GM18951 (cell line): ENCODE measurements around the gene C15orf40.
"Not testable (repeated sequence)": the region's sequence is repeated elsewhere in the genome, so short reads cannot be mapped to it uniquely, and the experiment has no call there.

Source experiments
- POLR2A ChIP-seq: IDR thresholded peaks from 4 replicates; pipeline ENCODE4 v1.6.1; 2011; ENCODE audit warnings: mild to moderate bottlenecking; ENCODE audit not compliant: insufficient read length, insufficient read depth; ENCODE audit errors: extremely low read depth
- in situ Hi-C: fragments of 300-500 bp; cut with MboI; formaldehyde crosslinking; loops from one replicate; pipeline ENCODE4 v1.12.0; 2022; ENCODE audit warnings: low sequenced_read_pairs, mixed read lengths, inconsistent platforms; ENCODE audit not compliant: unreplicated experiment

C15orf40 gene

DNA sequence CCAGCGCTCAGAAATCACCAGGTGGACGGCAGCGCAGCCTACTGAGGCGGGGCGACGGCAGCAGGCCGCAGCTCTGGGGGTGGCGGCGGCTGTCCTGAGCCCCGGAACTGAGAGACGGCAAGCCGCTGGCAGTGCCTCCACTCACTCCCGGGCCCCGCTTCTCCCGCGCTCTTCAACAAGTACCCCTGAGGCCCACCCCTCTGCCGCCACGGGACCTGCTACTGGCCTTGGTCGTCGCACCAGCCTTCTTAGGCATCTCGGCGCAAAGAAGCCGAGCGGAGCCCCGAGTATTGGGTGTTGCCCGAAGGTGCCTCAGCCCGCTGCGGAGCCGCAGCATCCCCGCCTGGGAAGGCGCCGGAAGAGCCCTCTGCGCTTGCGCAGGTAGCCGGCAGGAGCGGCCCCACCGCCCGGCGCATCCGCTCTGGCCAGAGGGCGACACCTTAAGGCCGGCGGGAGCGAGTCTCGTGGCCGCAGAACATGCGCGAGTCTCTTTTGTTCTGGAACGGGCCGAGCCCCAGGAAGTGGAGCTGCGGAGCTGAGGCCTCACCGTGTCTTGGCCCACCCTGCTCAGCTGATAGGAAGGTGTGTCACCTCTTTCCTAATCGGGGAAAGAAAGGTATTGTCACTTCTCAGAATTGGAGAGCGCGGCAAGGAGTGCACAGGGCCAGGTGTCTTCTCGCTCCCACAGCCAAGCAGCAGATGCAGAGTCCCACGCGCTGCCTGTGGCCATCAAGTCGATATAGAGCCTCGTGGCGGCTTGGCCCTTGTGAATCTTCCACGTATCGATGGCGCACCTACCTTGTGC, at the start of gene C15orf40:
TSS of gene C15orf40 (minus strand) at position 369 of the 805 bp plus-strand sequence. CDS start at position 337, 32 bp downstream.
- in situ Hi-C loops = no loop called here
- peak; percentile 92 for TF ChIP-seq POLR2A

DNA sequence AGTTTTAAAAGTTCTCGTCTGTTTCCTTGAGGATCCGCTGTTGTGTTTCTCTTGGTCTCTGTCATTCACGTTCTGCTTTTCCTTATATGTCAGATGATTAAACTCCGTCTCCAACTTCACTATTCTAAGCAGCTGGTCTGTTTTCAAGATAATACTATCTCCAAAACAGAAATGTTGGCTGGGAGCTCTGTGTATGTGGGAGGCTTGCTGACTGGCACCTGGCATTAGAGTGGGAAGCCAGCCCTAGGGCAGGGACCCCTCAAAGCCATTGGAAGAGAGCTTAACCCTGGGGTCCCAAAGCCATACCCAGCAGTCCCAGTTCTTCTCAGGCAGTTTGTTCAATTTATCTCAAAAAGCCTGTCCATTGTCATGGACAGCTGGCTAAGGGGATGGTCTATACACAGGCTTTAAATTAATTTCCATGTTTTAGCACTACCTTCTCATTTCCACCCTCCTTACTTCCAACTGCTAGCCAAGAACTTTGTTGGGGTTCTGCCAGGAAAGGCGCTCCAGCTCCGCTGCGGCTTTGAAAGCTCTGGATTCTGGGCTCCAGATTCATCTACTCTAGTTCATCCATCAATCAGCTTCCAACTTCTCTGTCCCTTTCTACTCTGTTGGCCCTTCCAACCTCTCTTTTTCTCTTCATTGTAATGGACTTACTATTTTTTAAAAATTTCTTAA, 46.4 kb upstream of the C15orf40 start:
- no peak for TF ChIP-seq POLR2A
- in situ Hi-C loops = no loop called here

DNA sequence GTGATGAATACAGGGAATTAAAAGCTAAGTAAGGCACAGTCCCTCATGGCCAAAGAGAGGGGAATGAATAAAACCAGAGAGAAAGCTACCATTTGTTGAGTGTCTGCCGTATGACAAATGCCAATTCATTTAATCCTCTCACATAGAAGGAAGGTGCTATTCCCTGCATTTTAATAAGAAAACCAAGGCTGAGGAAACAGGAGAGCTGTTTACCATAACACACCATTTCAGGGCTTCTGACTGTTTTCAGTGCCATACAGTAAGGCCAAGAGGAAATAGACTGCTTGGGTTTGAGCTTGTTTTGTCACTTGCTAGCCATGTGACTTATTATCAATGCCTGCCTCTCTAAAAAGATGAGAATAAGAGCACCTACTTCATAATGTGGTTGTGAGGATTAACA, 45.6 kb upstream of the C15orf40 start:
- TF ChIP-seq POLR2A = no peak
- in situ Hi-C loops = no loop called here

DNA sequence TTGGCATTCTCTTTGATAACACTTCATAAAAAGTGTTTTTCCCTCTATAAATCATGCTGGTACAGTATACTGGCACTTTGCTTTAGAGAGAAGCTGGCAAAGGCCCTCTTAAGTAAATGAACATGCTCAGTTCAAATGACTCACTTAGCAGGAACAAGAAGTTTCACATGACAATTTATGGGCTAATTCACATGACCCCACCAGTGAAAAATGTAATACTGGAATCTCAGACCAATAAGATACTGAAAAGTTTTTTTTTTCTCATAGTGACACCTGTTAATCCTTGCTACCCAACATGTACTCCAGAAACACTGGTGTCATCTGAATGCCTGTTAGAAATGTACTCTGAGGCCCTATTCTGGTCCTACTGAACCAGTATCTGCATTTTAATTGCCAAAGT, 41.7 kb upstream of the C15orf40 start:
- in situ Hi-C loops = no loop called here
- no peak for TF ChIP-seq POLR2A

DNA sequence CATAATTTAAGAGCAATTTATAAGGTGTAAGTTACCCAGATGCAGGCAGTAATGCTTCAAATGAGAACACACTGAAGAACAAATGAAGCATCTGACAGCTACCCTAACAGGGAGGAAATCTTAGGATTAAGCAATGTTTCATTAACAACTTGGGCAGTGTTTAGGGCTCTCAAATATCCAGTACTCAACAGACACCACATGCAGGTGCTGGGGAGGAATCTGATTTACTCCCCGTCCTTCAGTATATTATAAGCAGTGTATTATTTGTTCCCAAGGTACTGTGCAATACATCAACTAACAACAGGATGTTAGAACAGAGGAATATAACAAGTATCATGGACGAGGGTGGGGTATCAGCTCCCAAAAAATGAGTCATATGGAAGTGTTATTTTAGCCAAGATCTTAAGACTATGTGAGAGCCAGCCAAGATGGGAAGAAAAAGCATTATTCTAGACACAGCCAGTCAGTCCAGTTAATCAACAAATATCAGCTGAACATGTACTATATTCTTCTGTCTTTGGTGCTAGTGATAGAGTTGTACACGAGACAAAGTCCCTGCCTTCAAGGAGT, 35.2 kb upstream of the C15orf40 start:
- TF ChIP-seq POLR2A = no peak
- in situ Hi-C loops = no loop called here

DNA sequence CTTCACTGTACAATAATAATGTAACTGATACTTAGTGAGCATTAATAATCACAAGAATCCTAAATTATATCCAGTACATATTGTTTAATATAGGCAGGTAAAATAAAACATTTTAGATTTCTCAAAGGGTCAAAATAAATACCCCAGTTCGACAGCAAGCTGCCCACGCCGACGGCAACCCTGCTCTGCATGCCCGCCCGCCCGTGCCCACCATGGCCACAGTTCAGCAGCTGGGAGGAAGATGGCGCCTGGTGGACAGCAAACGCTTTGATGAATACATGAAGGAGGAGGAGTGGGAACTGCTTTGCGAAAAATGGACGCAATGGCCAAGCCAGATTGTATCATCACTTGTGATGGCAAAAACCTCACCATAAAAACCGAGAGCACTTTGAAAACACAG, 32.7 kb upstream of the C15orf40 start:
- in situ Hi-C loops = no loop called here
- TF ChIP-seq POLR2A = no peak

DNA sequence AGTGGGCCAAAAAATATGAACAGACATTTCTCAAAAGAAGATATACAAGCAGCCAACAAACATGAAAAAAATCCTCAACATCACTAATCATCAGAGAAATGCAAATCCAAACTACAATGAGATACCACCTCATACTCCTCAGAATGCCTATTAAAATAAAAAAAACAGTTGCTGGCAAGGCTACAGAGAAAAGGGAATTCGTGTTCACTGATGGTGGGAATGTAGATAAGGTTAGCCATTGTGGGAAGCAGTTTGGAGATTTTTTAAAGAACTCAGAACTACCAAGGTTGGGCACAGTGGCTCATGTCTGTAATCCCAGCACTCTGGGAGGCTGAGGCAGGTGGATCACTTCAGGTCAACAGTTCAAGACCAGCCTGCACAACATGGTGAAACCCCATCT, 27.8 kb upstream of the C15orf40 start:
- no peak for TF ChIP-seq POLR2A
- in situ Hi-C loops = no loop called here

DNA sequence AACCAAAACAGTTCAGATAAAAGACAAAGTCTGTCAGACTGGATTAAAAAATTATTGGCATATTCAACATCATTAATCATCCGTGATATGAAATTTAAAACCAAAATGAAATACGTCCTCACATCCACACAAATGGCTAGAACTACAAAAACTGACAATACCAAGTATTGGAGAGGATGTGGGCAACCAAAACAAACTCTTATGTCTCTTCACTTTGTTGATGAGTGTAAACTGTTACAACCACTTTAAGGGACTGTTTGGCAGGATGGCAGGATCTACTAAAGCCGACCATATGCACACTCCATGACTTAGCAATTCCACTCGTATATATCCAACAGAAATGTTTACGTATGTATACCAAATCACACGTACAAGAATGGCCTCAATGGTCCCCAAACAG, 24.8 kb upstream of the C15orf40 start:
- in situ Hi-C loops = no loop called here
- TF ChIP-seq POLR2A = no peak

DNA sequence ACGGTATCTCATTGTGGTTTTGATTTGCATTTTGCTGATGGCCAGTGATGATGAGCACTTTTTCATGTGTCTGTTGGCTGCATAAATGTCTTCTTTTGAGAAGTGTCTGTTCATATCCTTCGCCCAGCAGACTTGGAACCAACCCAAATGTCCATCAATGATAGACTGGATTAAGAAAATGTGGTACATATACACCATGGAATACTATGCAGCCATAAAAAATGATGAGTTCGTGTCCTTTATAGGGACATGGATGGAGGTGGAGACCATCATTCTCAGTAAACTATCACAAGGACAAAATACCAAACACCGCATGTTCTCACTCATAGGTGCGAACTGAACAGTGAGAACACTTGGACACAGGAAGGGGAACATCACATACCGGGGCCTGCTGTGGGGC, 19.8 kb upstream of the C15orf40 start:
- in situ Hi-C loops = not testable (repeated sequence)

DNA sequence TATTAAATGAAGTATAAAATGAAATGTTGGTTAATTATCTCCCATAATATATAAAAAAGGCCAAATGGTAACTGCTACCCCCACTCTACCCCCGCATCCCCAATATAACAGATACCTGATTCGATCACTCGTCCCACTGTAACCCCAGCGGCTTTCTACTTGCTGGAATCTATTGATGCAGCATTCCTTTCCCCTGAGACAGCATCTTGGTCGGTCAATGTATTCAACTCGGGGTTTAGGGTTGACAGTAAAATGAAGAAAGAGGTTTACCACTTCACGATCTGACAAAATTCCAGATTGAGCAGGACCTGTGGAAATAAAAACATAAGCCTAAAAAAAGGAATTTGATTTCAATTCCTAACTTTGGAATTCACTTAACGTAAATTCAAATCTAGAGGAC, 18.6 kb upstream of the C15orf40 start:
- TF ChIP-seq POLR2A = no peak
- in situ Hi-C loops = no loop called here

DNA sequence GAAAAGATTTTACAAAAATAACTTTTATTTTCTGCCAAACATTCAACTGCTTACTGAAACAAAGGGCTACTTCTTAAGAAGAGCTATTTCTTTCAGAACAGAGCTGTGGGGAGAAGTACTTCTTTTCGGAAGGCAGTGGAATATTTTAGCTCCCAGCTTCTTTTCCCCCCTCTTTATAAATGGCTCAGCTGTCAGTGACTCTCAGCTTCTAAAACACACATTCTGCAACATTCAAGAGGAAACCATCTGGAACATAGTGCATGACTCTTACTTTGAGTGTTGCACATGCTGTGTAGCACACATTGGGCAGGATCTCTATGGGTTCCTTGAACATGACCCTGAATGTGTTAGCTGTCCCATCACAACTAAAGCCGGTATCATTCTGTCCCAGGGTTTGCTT, 7.0 kb upstream of the C15orf40 start:
- no peak for TF ChIP-seq POLR2A
- in situ Hi-C loops = no loop called here

DNA sequence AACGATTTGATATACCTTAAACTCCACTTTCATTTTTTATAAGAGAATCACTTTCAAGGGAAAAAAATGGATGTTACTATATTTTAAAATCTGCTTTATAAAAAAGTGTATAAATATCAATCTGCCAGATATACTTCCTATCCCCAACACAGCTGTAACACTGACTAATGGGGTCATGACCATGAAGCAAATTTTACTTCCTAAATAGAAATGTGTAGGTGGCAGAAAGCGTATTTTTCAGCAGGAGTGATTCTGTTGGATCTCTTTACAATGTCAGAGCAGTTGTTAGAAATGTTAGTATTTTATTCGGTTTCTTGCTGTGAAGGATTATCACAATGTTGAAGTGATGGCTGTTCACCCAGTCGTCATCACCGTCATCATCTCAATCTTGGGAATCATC, 5.5 kb upstream of the C15orf40 start:
- in situ Hi-C loops = no loop called here
- TF ChIP-seq POLR2A = no peak

DNA sequence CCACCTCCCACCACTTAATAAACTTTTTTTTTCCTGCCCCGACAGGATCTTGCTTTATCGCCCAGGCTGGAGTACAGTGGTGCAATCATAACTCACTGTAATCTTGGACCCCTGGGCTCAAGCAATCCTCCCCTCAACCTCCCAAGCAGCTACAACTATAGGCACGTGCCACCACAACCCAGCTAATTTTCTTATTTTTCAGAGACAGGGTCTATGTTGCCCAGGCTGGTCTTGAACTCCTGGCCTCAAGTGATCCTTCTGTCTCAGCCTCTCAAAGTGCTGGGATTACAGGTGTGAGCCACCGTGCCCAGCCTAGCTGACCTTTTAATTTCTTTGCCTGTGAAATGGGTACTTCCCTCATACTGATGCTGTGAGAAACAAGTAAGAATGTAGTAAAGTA, 3.9 kb upstream of the C15orf40 start:
- in situ Hi-C loops = no loop called here
- TF ChIP-seq POLR2A = no peak

DNA sequence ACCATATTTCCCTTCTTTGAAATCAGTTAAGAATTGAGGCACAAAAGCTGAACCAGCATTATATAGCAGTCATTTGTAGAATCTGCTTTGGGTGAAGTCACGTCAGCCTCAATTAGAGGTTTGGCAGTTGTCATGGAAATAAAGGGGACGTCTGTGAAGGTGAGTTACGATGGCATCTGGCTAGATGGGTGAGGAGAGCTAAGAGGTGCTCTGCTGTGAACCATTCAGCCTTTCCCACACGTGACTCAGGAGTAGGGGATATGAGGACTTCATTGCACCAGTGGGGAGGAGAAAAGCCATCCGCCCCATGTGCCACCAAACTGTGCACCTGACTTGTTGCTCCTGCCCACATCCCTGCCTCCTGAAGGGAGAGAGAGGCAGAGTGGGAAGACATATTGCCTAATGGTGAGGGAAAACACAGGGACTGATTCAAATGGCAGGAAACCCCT, 2.8 kb upstream of the C15orf40 start:
- in situ Hi-C loops = no loop called here
- peak; percentile 30 for TF ChIP-seq POLR2A
